ENCODE results near the gene GABBR2. TPM values are rescaled to one million over a fixed set of nuclear protein-coding genes. Genes with fewer than 3 reads are reported as not detected.

Gene GABBR2
- total RNA-seq, 1 donor from 2014 or later = 6.4 TPM

DNA sequence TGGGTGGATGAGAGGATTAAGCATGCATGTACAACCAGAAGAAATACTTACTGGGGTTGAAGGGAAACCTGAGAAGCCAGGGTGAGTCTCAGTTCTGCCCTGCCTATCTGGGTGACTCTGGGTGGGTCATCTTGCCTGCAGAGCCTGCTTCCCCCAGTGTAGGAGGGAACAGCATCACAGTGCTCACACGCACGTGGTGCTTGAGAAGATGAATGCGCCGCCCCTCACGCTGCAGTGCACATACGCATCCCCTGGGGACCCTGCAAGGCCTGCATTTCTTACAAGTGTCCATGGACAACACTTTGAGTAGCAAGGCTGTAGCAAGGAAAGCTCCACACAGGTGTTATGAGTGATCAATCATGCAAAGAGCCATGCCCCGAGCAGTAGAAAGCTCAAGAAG is 18.7 kb upstream of the GABBR2 start:
- H3K36me3 Mint-ChIP-seq = no peaks in the 10 kb centered on the region
- no peak for TF ChIP-seq CTCF (conservative IDR thresholded peaks at IDR 0.05)
- peaks cover 7% of the 10 kb centered on the region for H3K4me1 Mint-ChIP-seq (ENCODE audit: unreplicated experiment)
- peaks cover 22% of the 10 kb centered on the region for H3K27me3 Mint-ChIP-seq
- H3K9me3 Mint-ChIP-seq = no peaks in the 10 kb centered on the region
- no peak overlapping the region for H3K27ac Mint-ChIP-seq
- DNase-seq (ENCODE audit: extremely low spot score, unreplicated experiment) = no peak
- H3K4me3 Mint-ChIP-seq = no peak overlapping the region

DNA sequence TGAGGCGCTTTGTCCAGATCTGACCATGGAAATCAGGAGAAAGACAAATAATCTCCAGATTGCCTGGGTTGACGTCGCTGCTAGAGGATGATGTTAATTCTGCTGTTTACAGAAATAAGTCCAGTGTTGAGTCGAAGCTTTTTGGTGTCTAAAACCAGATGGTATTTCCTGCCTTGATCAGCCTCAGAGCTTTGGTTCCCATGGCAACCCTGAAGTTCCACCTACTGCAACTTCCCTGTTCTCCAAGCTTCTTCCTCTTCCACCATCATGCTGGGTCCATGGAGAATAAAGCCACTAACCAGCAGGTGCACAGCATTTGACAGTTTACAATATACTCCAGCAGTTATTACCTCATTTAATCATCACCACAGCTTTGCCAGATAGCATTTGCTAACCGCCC is 18.0 kb upstream of the GABBR2 start:
- Mint-ChIP-seq H3K4me3 (no peak overlapping the region), H3K27me3 (peaks cover 25% of the 10 kb centered on the region), H3K27ac (no peak overlapping the region), H3K9me3 (no peaks in the 10 kb centered on the region), H3K36me3 (no peaks in the 10 kb centered on the region), H3K4me1 (ENCODE audit: unreplicated experiment) (peaks cover 7% of the 10 kb centered on the region)
- no peak for DNase-seq (ENCODE audit: extremely low spot score, unreplicated experiment)
- no peak for TF ChIP-seq CTCF (conservative IDR thresholded peaks at IDR 0.05)

GRCh38 chr9:98724810-98725530 is 16.2 kb upstream of the GABBR2 start:
- H3K36me3 Mint-ChIP-seq = no peaks in the 10 kb centered on the region
- H3K4me3 Mint-ChIP-seq = no peak overlapping the region
- H3K4me1 Mint-ChIP-seq (ENCODE audit: unreplicated experiment) = peaks cover 3% of the 10 kb centered on the region
- peaks cover 27% of the 10 kb centered on the region for H3K27me3 Mint-ChIP-seq
- no peak overlapping the region for H3K27ac Mint-ChIP-seq
- H3K9me3 Mint-ChIP-seq = no peaks in the 10 kb centered on the region
- no peak for TF ChIP-seq CTCF (conservative IDR thresholded peaks at IDR 0.05)
- DNase-seq (ENCODE audit: extremely low spot score, unreplicated experiment) = no peak

- no peak for DNase-seq (ENCODE audit: extremely low spot score, unreplicated experiment)
These were observed 12.9 kb upstream of the GABBR2 start for GRCh38 chr9:98721643-98722042.

DNA sequence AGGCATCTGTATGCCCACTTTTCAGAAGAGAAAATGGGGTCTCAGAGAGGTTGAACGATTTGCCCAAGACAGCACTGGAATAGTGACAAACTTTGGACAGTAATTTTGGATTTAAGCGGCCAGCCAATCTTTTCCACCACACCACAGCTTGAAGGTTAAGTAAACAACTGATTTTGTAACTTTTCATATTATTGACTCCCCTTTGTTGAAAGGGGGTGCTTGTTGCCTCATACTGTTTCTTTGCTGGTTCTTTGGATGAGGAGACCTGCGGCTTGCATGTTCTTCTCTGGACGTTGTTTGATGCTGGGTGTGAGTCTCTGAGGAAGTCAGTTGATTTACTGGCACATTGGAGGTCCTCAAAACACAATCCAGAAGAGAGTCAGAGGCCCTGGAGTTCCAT is 11.7 kb upstream of the GABBR2 start:
- Mint-ChIP-seq H3K4me1 (ENCODE audit: unreplicated experiment) (no peaks in the 10 kb centered on the region), H3K27ac (no peak overlapping the region), H3K9me3 (no peaks in the 10 kb centered on the region), H3K36me3 (no peaks in the 10 kb centered on the region), H3K27me3 (peaks cover 47% of the 10 kb centered on the region), H3K4me3 (no peak overlapping the region)
- DNase-seq (ENCODE audit: extremely low spot score, unreplicated experiment) = no peak
- TF ChIP-seq CTCF (conservative IDR thresholded peaks at IDR 0.05) = no peak

More at GRCh38 chr9:98721643-98722042, 12.9 kb upstream of the GABBR2 start:
- H3K4me3 Mint-ChIP-seq = no peak overlapping the region
- TF ChIP-seq CTCF (conservative IDR thresholded peaks at IDR 0.05) = no peak
- H3K9me3 Mint-ChIP-seq = no peaks in the 10 kb centered on the region
- H3K27me3 Mint-ChIP-seq = peaks cover 41% of the 10 kb centered on the region
- no peak overlapping the region for H3K27ac Mint-ChIP-seq
- H3K36me3 Mint-ChIP-seq = no peaks in the 10 kb centered on the region
- H3K4me1 Mint-ChIP-seq (ENCODE audit: unreplicated experiment) = no peaks in the 10 kb centered on the region

Data from type B pancreatic cell (in vitro differentiated cells).